ENCODE measurements around the gene FOXO3. TPM values are rescaled to one million over a fixed set of nuclear protein-coding genes. Genes with fewer than 3 reads are reported as not detected.
"Not testable (repeated sequence)": the region's sequence is repeated elsewhere in the genome, so short reads cannot be mapped to it uniquely, and the experiment has no call there.

FOXO3 gene
- total RNA-seq, 3 donors from 2014 or later, result 107 to 181 (median 155) TPM

GRCh38 chr6:108677894-108678293 lies 117.2 kb downstream of the FOXO3 start:
- intact Hi-C loops (cut with DNase I; ENCODE audit: low total_unique reads), result no loop called here
- H3K27me3 ChIP-seq, result no peaks in the 10 kb centered on the region
- H3K27ac ChIP-seq, result peak overlapping the region; percentile 34 to 36
- no peak for TF ChIP-seq POLR2A (IDR thresholded peaks at IDR 0.05)
- TF ChIP-seq POLR2AphosphoS5 (IDR thresholded peaks at IDR 0.05), result no peak
- TF ChIP-seq CTCF (IDR thresholded peaks at IDR 0.05), result no peak
- no peak overlapping the region for H3K4me3 ChIP-seq
- H3K9me3 ChIP-seq, result no peaks in the 10 kb centered on the region
- H3K36me3 ChIP-seq, result no peaks in the 10 kb centered on the region
- DNase-seq (ENCODE audit: low spot score in 2 of 2), result no peak
- H3K4me1 ChIP-seq, result peaks cover 0 to 5% of the 10 kb centered on the region in 2 donors

DNA sequence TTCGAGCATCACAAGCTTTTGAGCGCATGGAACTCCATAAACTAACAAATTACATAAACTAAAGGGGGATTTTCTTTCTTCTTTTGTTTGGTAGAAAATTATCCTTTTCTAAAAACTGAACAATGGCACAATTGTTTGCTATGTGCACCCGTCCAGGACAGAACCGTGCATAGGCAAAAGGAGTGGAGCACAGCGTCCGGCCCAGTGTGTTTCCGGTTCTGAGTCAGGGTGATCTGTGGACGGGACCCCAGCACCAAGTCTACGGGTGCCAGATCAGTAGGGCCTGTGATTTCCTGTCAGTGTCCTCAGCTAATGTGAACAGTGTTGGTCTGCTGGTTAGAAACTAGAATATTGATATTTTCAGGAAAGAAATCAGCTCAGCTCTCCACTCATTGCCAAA lies 119.6 kb downstream of the FOXO3 start:
- H3K4me1 ChIP-seq; intact Hi-C loops (cut with DNase I; ENCODE audit: low total_unique reads); DNase-seq (ENCODE audit: low spot score in 2 of 2): not testable (repeated sequence)

DNA sequence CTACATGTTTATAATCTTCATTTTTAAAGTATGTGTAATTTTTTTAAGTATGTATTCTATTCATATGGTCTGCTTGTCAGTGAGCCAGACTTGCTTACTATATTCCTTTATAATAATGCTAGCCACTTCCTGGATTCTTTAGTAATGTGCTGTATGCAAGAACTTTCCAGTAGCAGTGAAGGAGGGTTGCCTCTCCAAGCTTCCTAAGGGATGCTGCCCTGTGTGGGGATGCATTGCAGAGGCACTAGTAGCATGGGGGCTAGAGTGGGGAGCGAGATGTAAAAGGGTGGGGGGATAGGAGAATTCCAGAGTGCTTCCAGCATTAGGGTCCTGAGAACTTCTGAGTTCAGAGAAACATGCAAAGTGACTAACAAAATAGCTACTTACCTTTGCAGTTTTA lies 121.0 kb downstream of the FOXO3 start:
- H3K9me3 ChIP-seq; H3K27ac ChIP-seq; H3K4me3 ChIP-seq; H3K36me3 ChIP-seq; intact Hi-C loops (cut with DNase I; ENCODE audit: low total_unique reads); H3K27me3 ChIP-seq; DNase-seq (ENCODE audit: low spot score in 2 of 2); H3K4me1 ChIP-seq: not testable (repeated sequence)

More for the DNA sequence above, 119.6 kb downstream of the FOXO3 start:
- H3K36me3 ChIP-seq, H3K27ac ChIP-seq, H3K9me3 ChIP-seq, H3K27me3 ChIP-seq, H3K4me3 ChIP-seq: not testable (repeated sequence)

DNA sequence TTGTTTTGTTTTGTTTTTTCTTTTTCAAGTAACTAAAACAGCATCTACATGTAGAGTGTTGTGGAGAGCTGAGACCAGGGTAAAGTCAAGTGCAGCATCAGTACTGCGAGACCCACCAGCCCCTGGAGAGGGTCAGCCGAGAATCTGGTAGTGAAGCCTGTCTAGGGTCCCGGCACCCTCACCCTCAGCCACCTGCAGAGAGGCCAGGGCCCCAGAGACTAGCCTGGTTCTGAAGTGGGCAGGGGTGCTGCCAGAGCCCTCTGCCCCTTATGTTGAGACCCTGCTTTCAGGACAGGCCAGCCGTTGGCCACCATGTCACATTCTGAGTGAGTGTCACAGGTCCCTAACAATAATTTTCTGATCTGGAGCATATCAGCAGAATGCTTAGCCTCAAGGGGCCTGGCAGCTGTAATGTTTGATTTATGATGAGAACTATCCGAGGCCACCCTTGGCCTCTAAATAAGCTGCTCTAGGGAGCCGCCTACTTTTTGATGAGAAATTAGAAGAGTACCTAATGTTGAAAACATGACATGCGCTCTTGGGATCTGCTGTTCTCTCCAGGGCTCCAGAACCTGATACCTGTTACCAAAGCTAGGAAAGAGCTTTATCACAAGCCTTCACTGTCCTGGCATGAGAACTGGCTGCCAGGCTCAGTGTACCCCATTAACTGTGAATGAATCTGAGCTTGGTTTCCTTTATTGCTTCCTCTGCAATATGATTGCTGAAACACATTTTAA lies 121.8 kb downstream of the FOXO3 start:
- peak overlapping the region in 1 of 2 donors; percentile 25 for H3K27ac ChIP-seq
- H3K4me1 ChIP-seq; H3K9me3 ChIP-seq; intact Hi-C loops (cut with DNase I; ENCODE audit: low total_unique reads); H3K4me3 ChIP-seq; H3K27me3 ChIP-seq; H3K36me3 ChIP-seq; DNase-seq (ENCODE audit: low spot score in 2 of 2): not testable (repeated sequence)

DNA sequence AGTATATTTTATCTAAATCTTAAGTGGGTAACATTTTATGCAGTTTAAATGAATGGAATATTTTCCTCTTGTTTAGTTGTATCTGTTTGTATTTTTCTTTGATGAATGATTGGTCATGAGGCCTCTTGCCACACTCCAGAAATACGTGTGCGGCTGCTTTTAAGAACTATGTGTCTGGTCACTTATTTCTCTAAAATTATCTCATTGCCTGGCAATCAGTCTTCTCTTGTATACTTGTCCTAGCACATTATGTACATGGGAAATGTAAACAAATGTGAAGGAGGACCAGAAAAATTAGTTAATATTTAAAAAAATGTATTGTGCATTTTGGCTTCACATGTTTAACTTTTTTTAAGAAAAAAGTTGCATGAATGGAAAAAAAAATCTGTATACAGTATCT lies 123.3 kb downstream of the FOXO3 start:
- H3K27ac ChIP-seq; H3K4me3 ChIP-seq; H3K9me3 ChIP-seq; H3K27me3 ChIP-seq; DNase-seq (ENCODE audit: low spot score in 2 of 2); H3K36me3 ChIP-seq; intact Hi-C loops (cut with DNase I; ENCODE audit: low total_unique reads); H3K4me1 ChIP-seq: not testable (repeated sequence)

DNA sequence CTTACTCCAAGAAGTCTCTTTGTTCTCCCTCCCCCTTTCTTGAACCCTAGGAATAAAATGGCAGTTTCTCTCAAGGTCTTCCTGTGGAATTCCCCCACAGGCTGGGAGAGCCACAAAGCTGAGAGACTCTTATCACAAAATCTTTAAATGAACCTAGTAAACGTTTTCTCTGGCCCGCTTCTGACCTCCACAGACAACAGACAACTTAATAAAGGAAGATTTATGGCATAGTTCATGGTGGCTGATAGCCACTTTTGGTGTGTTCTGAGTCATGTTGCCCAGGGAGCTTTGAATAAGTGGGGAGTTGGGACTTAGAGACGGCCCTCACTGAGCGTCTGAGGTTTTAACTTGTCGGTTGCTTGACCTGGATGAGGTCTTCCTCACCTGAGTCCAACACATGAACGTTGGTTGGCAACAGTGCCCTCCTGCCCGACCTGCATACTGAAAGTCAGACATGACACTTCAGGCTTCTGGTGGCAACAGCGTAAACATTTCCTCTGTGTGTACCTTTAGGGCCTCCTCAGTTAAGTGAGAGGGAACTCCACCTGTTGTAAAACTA lies 124.1 kb downstream of the FOXO3 start:
- Histone ChIP-seq H3K4me1 (peaks cover 4% of the 10 kb centered on the region in 2 donors), H3K4me3 (no peak overlapping the region), H3K27ac (peak overlapping the region; percentile 75 to 88), H3K27me3 (no peaks in the 10 kb centered on the region), H3K9me3 (no peaks in the 10 kb centered on the region), H3K36me3 (no peaks in the 10 kb centered on the region)
- peak in 2 of 3 donors; percentile 13 to 56 for TF ChIP-seq POLR2AphosphoS5 (IDR thresholded peaks at IDR 0.05)
- TF ChIP-seq CTCF (IDR thresholded peaks at IDR 0.05), result no peak
- peak in 1 of 2 donors; percentile 55 for DNase-seq (ENCODE audit: low spot score in 2 of 2)
- intact Hi-C loops (cut with DNase I; ENCODE audit: low total_unique reads), result no loop called here

GRCh38 chr6:108685970-108686369 lies 125.3 kb downstream of the FOXO3 start:
- H3K4me3 ChIP-seq, result no peak overlapping the region
- H3K27ac ChIP-seq, result peak overlapping the region; percentile 75 to 88
- DNase-seq (ENCODE audit: low spot score in 2 of 2), result no peak
- peaks cover 4 to 8% of the 10 kb centered on the region in 2 donors for H3K4me1 ChIP-seq
- H3K36me3 ChIP-seq, result no peaks in the 10 kb centered on the region
- no peak for TF ChIP-seq POLR2AphosphoS5 (IDR thresholded peaks at IDR 0.05)
- TF ChIP-seq POLR2A (IDR thresholded peaks at IDR 0.05), result no peak
- no peak for TF ChIP-seq CTCF (IDR thresholded peaks at IDR 0.05)
- no peaks in the 10 kb centered on the region for H3K9me3 ChIP-seq
- intact Hi-C loops (cut with DNase I; ENCODE audit: low total_unique reads), result no loop called here
- no peaks in the 10 kb centered on the region for H3K27me3 ChIP-seq

Measured in breast epithelium (tissue), 4 donors.